Motor neuron (in vitro differentiated cells): ENCODE data around the gene PLCD3. TPM values are rescaled to one million over a fixed set of nuclear protein-coding genes. Genes with fewer than 3 reads are reported as not detected.

Source experiments
- ATAC-seq, 8 experiments: fragments of 200-7000 bp; cut with Tn5 transposase; replicated peaks in 6 of 8; 2 replicates each; pipeline ENCODE4 v1.8.0; 2021; ENCODE audit warnings: mild to moderate bottlenecking in 8 of 8, moderate library complexity in 8 of 8
- H3K27ac ChIP-seq, 2 donors: fragments of 250-450 bp; sonication (Bioruptor Pico); 2 replicates each; pipeline ENCODE4 v1.9.0; 2021; ENCODE audit warnings: antibody characterized with exemption in 2 of 2, mild to moderate bottlenecking in 2 of 2, moderate library complexity in 1 of 2
- H3K4me1 ChIP-seq, 2 donors: fragments of 250-450 bp; sonication (Bioruptor Pico); replicated peaks in 1 of 2; 2 replicates each; pipeline ENCODE4 v1.6.1; 2021; ENCODE audit warnings: antibody characterized with exemption in 2 of 2, mild to moderate bottlenecking in 2 of 2, moderate library complexity in 1 of 2
- H3K4me3 ChIP-seq, 5 donors: fragments of 250-450 bp; sonication (Bioruptor Pico); 2 replicates each; pipeline ENCODE4 v1.9.0; 2021; ENCODE audit warnings: antibody characterized with exemption in 5 of 5, mild to moderate bottlenecking in 5 of 5, moderate library complexity in 4 of 5
- WGBS, 10 experiments: fragments of 450-650 bp; shearing (Covaris generic); methylation state at CpG; one replicate each; pipeline ENCODE4 v1.0.0; 2022; 5-methylcytosine and 5-hydroxymethylcytosine counted together
- in situ Hi-C, 9 experiments: fragments of 400-800 bp; cut with MboI; loops; one replicate each; pipeline ENCODE4 v1.15.0; 2021; ENCODE audit warnings: low sequenced_read_pairs in 9 of 9, low pct_unique_long_range_greater_than_20kb in 2 of 9; ENCODE audit not compliant: unreplicated experiment in 9 of 9
- total RNA-seq, 8 experiments: library from RNA; unstranded; fragments of 300-600 nt; gene quantifications; 2 replicates each; pipeline versions ENCODE4 v1.2.3 to v1.2.4, GENCODE V29; 2022

Gene PLCD3
- total RNA-seq, 8 experiments from 2014 or later = 2.0 to 40.1 (median 10.0) TPM

- no peak overlapping the region for H3K4me3 ChIP-seq
- WGBS, 10 experiments = 80 to 100% (median 100%) methylated on average over 1 to 4 of the region's 13 CpGs; no CpG with 5 or more reads in 5 of the 10 experiments
Measured at GRCh38 chr17:45098081-45098868, 34.0 kb downstream of the PLCD3 start.

GRCh38 chr17:45096926-45097325 is 35.4 kb downstream of the PLCD3 start:
- ATAC-seq = no peak
- Histone ChIP-seq H3K4me1 (no peaks in the 10 kb centered on the region), H3K4me3 (no peak overlapping the region), H3K27ac (no peak overlapping the region)
- in situ Hi-C loops = no loop called here
- 80 to 100% (median 100%) methylated on average over 2 to 4 of the region's 11 CpGs; no CpG with 5 or more reads in 5 of the 10 experiments for WGBS, 10 experiments

More at GRCh38 chr17:45098081-45098868, 34.0 kb downstream of the PLCD3 start:
- Histone ChIP-seq H3K4me1 (no peaks in the 10 kb centered on the region), H3K27ac (no peak overlapping the region)
- no peak for ATAC-seq
- in situ Hi-C loops = no loop called here

- in situ Hi-C loops = no loop called here
Measured at GRCh38 chr17:45096141-45096540, 36.2 kb downstream of the PLCD3 start.

GRCh38 chr17:45093444-45094110 is 38.7 kb downstream of the PLCD3 start:
- no peaks in the 10 kb centered on the region for H3K4me1 ChIP-seq
- H3K27ac ChIP-seq = no peak overlapping the region
- WGBS, 10 experiments = 25 to 100% (median 70%) methylated on average over 1 to 8 of the region's 13 CpGs; no CpG with 5 or more reads in 3 of the 10 experiments
- peak in 4 of 8 experiments; percentile 41 to 61 (median 48) for ATAC-seq
- no peak overlapping the region for H3K4me3 ChIP-seq
- in situ Hi-C loops = no loop called here

More at GRCh38 chr17:45096141-45096540, 36.2 kb downstream of the PLCD3 start:
- H3K4me3 ChIP-seq = no peak overlapping the region
- H3K4me1 ChIP-seq = no peaks in the 10 kb centered on the region
- ATAC-seq = no peak
- 59 to 100% (median 76%) methylated on average over 1 to 3 of the region's 3 CpGs; no CpG with 5 or more reads in 3 of the 10 experiments for WGBS, 10 experiments
- no peak overlapping the region for H3K27ac ChIP-seq

- Histone ChIP-seq H3K4me3 (no peak overlapping the region), H3K27ac (no peak overlapping the region), H3K4me1 (no peaks in the 10 kb centered on the region)
- in situ Hi-C loops = no loop called here
- whole genome bisulfite sequencing, 10 experiments = 0 to 100% (median 72%) methylated on average over 1 to 5 of the region's 6 CpGs; no CpG with 5 or more reads in 2 of the 10 experiments
- ATAC-seq = peak; percentile 30 to 97 (median 94)
Measured at GRCh38 chr17:45092911-45093430, 39.3 kb downstream of the PLCD3 start.

- Histone ChIP-seq H3K27ac (no peak overlapping the region), H3K4me1 (no peaks in the 10 kb centered on the region), H3K4me3 (no peak overlapping the region)
- 20 to 100% (median 93%) methylated on average over 1 to 9 of the region's 11 CpGs; no CpG with 5 or more reads in 3 of the 10 experiments for WGBS, 10 experiments
- in situ Hi-C loops = no loop called here
- ATAC-seq = no peak
Measured at GRCh38 chr17:45091778-45092425, 40.4 kb downstream of the PLCD3 start.

- Histone ChIP-seq H3K4me3 (no peak overlapping the region), H3K4me1 (no peaks in the 10 kb centered on the region), H3K27ac (no peak overlapping the region)
- ATAC-seq = no peak
- in situ Hi-C loops = no loop called here
- WGBS, 10 experiments = 40 to 80% (median 63%) methylated on average over 1 to 3 of the region's 3 CpGs; no CpG with 5 or more reads in 2 of the 10 experiments
Measured at GRCh38 chr17:45090711-45091110, 41.6 kb downstream of the PLCD3 start.

- H3K4me3 ChIP-seq = no peak overlapping the region
- ATAC-seq = no peak
- 86 to 100% (median 96%) methylated on average over 1 to 2 of the region's 3 CpGs; no CpG with 5 or more reads in 4 of the 10 experiments for WGBS, 10 experiments
- H3K4me1 ChIP-seq = no peaks in the 10 kb centered on the region
- in situ Hi-C loops = no loop called here
- no peak overlapping the region for H3K27ac ChIP-seq
Measured at GRCh38 chr17:45088741-45089140, 43.6 kb downstream of the PLCD3 start.

- H3K4me3 ChIP-seq = no peak overlapping the region
- no peak for ATAC-seq
- in situ Hi-C loops = no loop called here
- H3K27ac ChIP-seq = no peak overlapping the region
- 89 to 100% (median 100%) methylated on average over 1 to 3 of the region's 5 CpGs; no CpG with 5 or more reads in 5 of the 10 experiments for WGBS, 10 experiments
- no peaks in the 10 kb centered on the region for H3K4me1 ChIP-seq
Measured at GRCh38 chr17:45087978-45088377, 44.3 kb downstream of the PLCD3 start.

GRCh38 chr17:45087504-45087975 is 44.8 kb downstream of the PLCD3 start:
- ATAC-seq = peak in 3 of 8 experiments; percentile 87 to 94 (median 89)
- WGBS, 10 experiments = 0 to 100% (median 100%) methylated on average over 1 to 2 of the region's 3 CpGs; no CpG with 5 or more reads in 4 of the 10 experiments
- Histone ChIP-seq H3K27ac (no peak overlapping the region), H3K4me3 (no peak overlapping the region), H3K4me1 (no peaks in the 10 kb centered on the region)
- in situ Hi-C loops = no loop called here

GRCh38 chr17:45086865-45087503 is 45.3 kb downstream of the PLCD3 start:
- in situ Hi-C loops = no loop called here
- no peak overlapping the region for H3K27ac ChIP-seq
- peak in 1 of 8 experiments; percentile 69 for ATAC-seq

GRCh38 chr17:45086391-45086790 is 45.9 kb downstream of the PLCD3 start:
- no peaks in the 10 kb centered on the region for H3K4me1 ChIP-seq
- no peak overlapping the region for H3K27ac ChIP-seq
- whole genome bisulfite sequencing, 10 experiments = 90 to 100% (median 100%) methylated on average over 1 to 4 of the region's 4 CpGs; no CpG with 5 or more reads in 4 of the 10 experiments
- ATAC-seq = no peak
- in situ Hi-C loops = no loop called here
- H3K4me3 ChIP-seq = no peak overlapping the region

More at GRCh38 chr17:45086865-45087503, 45.3 kb downstream of the PLCD3 start:
- Histone ChIP-seq H3K4me3 (no peak overlapping the region), H3K4me1 (no peaks in the 10 kb centered on the region)
- 60 to 97% (median 88%) methylated on average over 1 to 6 of the region's 6 CpGs; no CpG with 5 or more reads in 1 of the 10 experiments for WGBS, 10 experiments
